Neuronal stem cell (in vitro differentiated cells): ENCODE data around the gene BGN.

Experiments
- DNase-seq: peaks from one replicate; pipeline ENCODE4 v3.0.0-alpha.2; 2013; ENCODE audit warnings: low spot score
- H2AFZ ChIP-seq: one replicate; pipeline ENCODE4 v1.6.1; 2013; ENCODE audit warnings: mild to moderate bottlenecking, low read length, inconsistent platforms
- H2AK5ac ChIP-seq: 2 replicates; pipeline ENCODE4 v1.6.1; 2013; ENCODE audit warnings: low read depth, mild to moderate bottlenecking, inconsistent platforms, low read length, moderate library complexity, mixed read lengths
- H2BK120ac ChIP-seq: 2 replicates; pipeline ENCODE4 v1.6.1; 2013; ENCODE audit warnings: low read depth, mild to moderate bottlenecking, inconsistent platforms, low read length, moderate library complexity, mixed read lengths
- H2BK12ac ChIP-seq: one replicate; pipeline ENCODE4 v1.6.1; 2013; ENCODE audit warnings: low read length, inconsistent platforms
- H2BK15ac ChIP-seq: 2 replicates; pipeline ENCODE4 v1.6.1; 2013; ENCODE audit warnings: mild to moderate bottlenecking, low read length, inconsistent platforms, mixed read lengths
- H2BK5ac ChIP-seq: one replicate; pipeline ENCODE4 v1.6.1; 2013; ENCODE audit warnings: inconsistent platforms, mild to moderate bottlenecking, low read length, moderate library complexity
- H3K14ac ChIP-seq: one replicate; pipeline ENCODE4 v1.6.1; 2013; ENCODE audit warnings: low read length, inconsistent platforms
- H3K18ac ChIP-seq: 2 replicates; pipeline ENCODE4 v1.6.1; 2013; ENCODE audit warnings: low read length, inconsistent platforms
- H3K23ac ChIP-seq: 2 replicates; pipeline ENCODE4 v1.6.1; 2013; ENCODE audit warnings: low read depth, mild to moderate bottlenecking, mixed read lengths, low read length, inconsistent platforms; ENCODE audit not compliant: poor library complexity
- H3K27ac ChIP-seq: replicated peaks from 3 replicates; pipeline ENCODE4 v1.5.1; 2013; ENCODE audit warnings: low read length, inconsistent platforms
- H3K27me3 ChIP-seq, 3 experiments: 2 replicates each; pipeline ENCODE4 v1.6.1; 2013; ENCODE audit warnings: low read length in 3 of 3, mild to moderate bottlenecking in 2 of 3, inconsistent platforms in 1 of 3, low read depth in 1 of 3, mixed read lengths in 1 of 3, moderate library complexity in 1 of 3; ENCODE audit not compliant: control insufficient read depth in 3 of 3, insufficient read depth in 3 of 3
- H3K36me3 ChIP-seq, 2 donors: replicated peaks in 1 of 2; 2 replicates each; pipeline ENCODE4 v1.6.1; 2013; ENCODE audit warnings: low read length in 2 of 2; ENCODE audit not compliant: control insufficient read depth in 2 of 2, insufficient read depth in 2 of 2
- H3K4ac ChIP-seq: 2 replicates; pipeline ENCODE4 v1.6.1; 2013; ENCODE audit warnings: inconsistent platforms, mild to moderate bottlenecking, low read length, moderate library complexity
- H3K4me1 ChIP-seq, 2 donors: 1 replicate in 1 of 2; 2 replicates in 1 of 2; pipeline ENCODE4 v1.6.1; 2013; ENCODE audit warnings: low read length in 2 of 2, low read depth in 1 of 2; ENCODE audit not compliant: control insufficient read depth in 2 of 2, insufficient read depth in 1 of 2
- H3K4me2 ChIP-seq: one replicate; pipeline ENCODE4 v1.6.1; 2013; ENCODE audit warnings: mild to moderate bottlenecking, low read length, inconsistent platforms; ENCODE audit not compliant: insufficient read depth, poor library complexity, severe bottlenecking
- H3K4me3 ChIP-seq, 2 donors: 2 replicates each; pipeline ENCODE4 v1.5.1; 2013; ENCODE audit warnings: low read length in 2 of 2, mild to moderate bottlenecking in 2 of 2, inconsistent platforms in 1 of 2, moderate library complexity in 1 of 2
- H3K79me1 ChIP-seq: one replicate; pipeline ENCODE4 v1.6.1; 2013; ENCODE audit warnings: low read depth, mild to moderate bottlenecking, inconsistent platforms, low read length, moderate library complexity
- H3K9ac ChIP-seq: one replicate; pipeline ENCODE4 v1.6.1; 2013; ENCODE audit warnings: mild to moderate bottlenecking, low read depth, low read length, inconsistent platforms; ENCODE audit not compliant: poor library complexity
- H3K9me3 ChIP-seq, 2 donors: replicated peaks in 1 of 2; 2 replicates each; pipeline versions ENCODE3 to v1.6.1; 2013; ENCODE audit warnings: low read length in 2 of 2, mild to moderate bottlenecking in 2 of 2, inconsistent platforms in 1 of 2, low read depth in 1 of 2, mixed read lengths in 1 of 2, moderate library complexity in 1 of 2; ENCODE audit not compliant: control insufficient read depth in 2 of 2, insufficient read depth in 1 of 2
- H4K8ac ChIP-seq: one replicate; pipeline ENCODE4 v1.6.1; 2013; ENCODE audit warnings: low read depth, mild to moderate bottlenecking, inconsistent platforms, low read length, moderate library complexity
- H4K91ac ChIP-seq: one replicate; pipeline ENCODE4 v1.6.1; 2013; ENCODE audit warnings: low read length, low read depth, mild to moderate bottlenecking, inconsistent platforms; ENCODE audit not compliant: poor library complexity
- WGBS, 2 donors: extraction: QIAGEN DNeasy Blood & Tissue Kit; methylation state at CpG; one replicate each; pipeline ENCODE4 v1.1.7; 2013; ENCODE audit warnings: missing lambda C conversion rate in 2 of 2, mixed read lengths in 1 of 2; ENCODE audit not compliant: insufficient read length in 2 of 2, insufficient replicate concordance in 1 of 2; ENCODE audit errors: extremely low coverage in 2 of 2; 5-methylcytosine and 5-hydroxymethylcytosine counted together

The BGN gene

GRCh38 chrX:153499876-153500275 lies 5.1 kb downstream of the BGN start:
- Histone ChIP-seq H2BK12ac (no peak overlapping the region), H3K79me1 (no peaks in the 10 kb centered on the region), H3K14ac (no peak overlapping the region), H3K4me3 (no peak overlapping the region), H3K27me3 (peaks cover 0 to 3% (median 0%) of the 10 kb centered on the region in 3 experiments), H3K9ac (no peak overlapping the region), H3K4me2 (no peak overlapping the region), H3K36me3 (no peaks in the 10 kb centered on the region), H3K9me3 (no peaks in the 10 kb centered on the region), H2BK5ac (no peak overlapping the region), H4K8ac (no peak overlapping the region), H4K91ac (no peak overlapping the region), H3K4me1 (peaks cover 0 to 3% of the 10 kb centered on the region in 2 donors), H2BK15ac (no peak overlapping the region), H3K27ac (no peak overlapping the region), H3K18ac (no peak overlapping the region), H2AFZ (no peak overlapping the region), H3K4ac (no peak overlapping the region), H2BK120ac (no peak overlapping the region), H3K23ac (no peak overlapping the region), H2AK5ac (no peak overlapping the region)
- DNase-seq: no peak
- no CpG with 5 or more reads among the region's 17 CpGs for WGBS, 2 donors

GRCh38 chrX:153500676-153501280 lies 6.0 kb downstream of the BGN start:
- H3K4me3 ChIP-seq: no peak overlapping the region
- no peak overlapping the region for H2AK5ac ChIP-seq
- no peak overlapping the region for H3K4ac ChIP-seq
- H3K79me1 ChIP-seq: no peaks in the 10 kb centered on the region
- H3K18ac ChIP-seq: no peak overlapping the region
- no peak overlapping the region for H4K91ac ChIP-seq
- H2BK15ac ChIP-seq: no peak overlapping the region
- H3K36me3 ChIP-seq: no peaks in the 10 kb centered on the region
- H4K8ac ChIP-seq: no peak overlapping the region
- no peak overlapping the region for H3K14ac ChIP-seq
- H3K27me3 ChIP-seq: peaks cover 0 to 3% (median 0%) of the 10 kb centered on the region in 3 experiments
- no peak for DNase-seq
- H3K9me3 ChIP-seq: no peaks in the 10 kb centered on the region
- H2AFZ ChIP-seq: no peak overlapping the region
- no peak overlapping the region for H3K9ac ChIP-seq
- no peak overlapping the region for H3K27ac ChIP-seq
- H3K23ac ChIP-seq: no peak overlapping the region
- no peak overlapping the region for H2BK120ac ChIP-seq
- H3K4me1 ChIP-seq: no peaks in the 10 kb centered on the region
- no peak overlapping the region for H2BK5ac ChIP-seq
- no peak overlapping the region for H3K4me2 ChIP-seq
- H2BK12ac ChIP-seq: no peak overlapping the region
- WGBS, 2 donors: no CpG with 5 or more reads among the region's 9 CpGs

- WGBS, 2 donors: no CpG with 5 or more reads among the region's 8 CpGs
- Histone ChIP-seq H2BK12ac (no peak overlapping the region), H3K4ac (no peak overlapping the region)
These were observed 6.8 kb downstream of the BGN start for GRCh38 chrX:153501530-153501929.

GRCh38 chrX:153502131-153502530 lies 7.4 kb downstream of the BGN start:
- Histone ChIP-seq H3K9me3 (no peaks in the 10 kb centered on the region), H3K4me2 (no peak overlapping the region), H2BK120ac (no peak overlapping the region), H3K79me1 (no peaks in the 10 kb centered on the region), H2AK5ac (no peak overlapping the region), H4K91ac (no peak overlapping the region), H3K36me3 (no peaks in the 10 kb centered on the region), H2BK5ac (no peak overlapping the region), H3K9ac (no peak overlapping the region), H2AFZ (no peak overlapping the region), H3K27me3 (no peaks in the 10 kb centered on the region), H3K27ac (no peak overlapping the region), H3K4me1 (no peaks in the 10 kb centered on the region), H2BK12ac (no peak overlapping the region), H3K23ac (no peak overlapping the region), H3K4me3 (no peak overlapping the region), H3K18ac (no peak overlapping the region), H4K8ac (no peak overlapping the region), H3K14ac (no peak overlapping the region), H2BK15ac (no peak overlapping the region), H3K4ac (no peak overlapping the region)
- no peak for DNase-seq
- WGBS, 2 donors: no CpG with 5 or more reads among the region's 10 CpGs

More at GRCh38 chrX:153501530-153501929, 6.8 kb downstream of the BGN start:
- H4K91ac ChIP-seq: no peak overlapping the region
- H3K27ac ChIP-seq: no peak overlapping the region
- H2BK15ac ChIP-seq: no peak overlapping the region
- H2AK5ac ChIP-seq: no peak overlapping the region
- H3K36me3 ChIP-seq: no peaks in the 10 kb centered on the region
- H3K4me1 ChIP-seq: no peaks in the 10 kb centered on the region
- no peaks in the 10 kb centered on the region for H3K79me1 ChIP-seq
- H3K9ac ChIP-seq: no peak overlapping the region
- H4K8ac ChIP-seq: no peak overlapping the region
- H2AFZ ChIP-seq: no peak overlapping the region
- H3K27me3 ChIP-seq: no peaks in the 10 kb centered on the region
- no peak overlapping the region for H2BK5ac ChIP-seq
- no peak overlapping the region for H3K4me2 ChIP-seq
- no peak overlapping the region for H3K23ac ChIP-seq
- H3K9me3 ChIP-seq: no peaks in the 10 kb centered on the region
- peak overlapping the region; percentile 48 for H3K18ac ChIP-seq
- no peak overlapping the region for H2BK120ac ChIP-seq
- no peak overlapping the region for H3K14ac ChIP-seq
- no peak overlapping the region for H3K4me3 ChIP-seq
- DNase-seq: no peak
